Rectal smooth muscle tissue (tissue), 1 donor: ENCODE results near the gene EEF2.
"Not testable (repeated sequence)": the region's sequence is repeated elsewhere in the genome, so short reads cannot be mapped to it uniquely, and the experiment has no call there.

Source experiments
- H3K27ac ChIP-seq: one replicate; pipeline ENCODE4 v1.7.0; 2013; ENCODE audit warnings: low read depth, low read length, inconsistent platforms
- H3K27me3 ChIP-seq: one replicate; pipeline ENCODE4 v1.7.0; 2013; ENCODE audit warnings: low read length; ENCODE audit not compliant: control insufficient read depth, insufficient read depth
- H3K36me3 ChIP-seq: one replicate; pipeline ENCODE4 v1.7.0; 2013; ENCODE audit warnings: low read length; ENCODE audit not compliant: control insufficient read depth, insufficient read depth
- H3K4me1 ChIP-seq: one replicate; pipeline ENCODE4 v1.7.0; 2013; ENCODE audit warnings: low read length; ENCODE audit not compliant: control insufficient read depth, insufficient read depth
- H3K4me3 ChIP-seq: one replicate; pipeline ENCODE4 v1.7.0; 2013; ENCODE audit warnings: low read length
- H3K9ac ChIP-seq: one replicate; pipeline ENCODE4 v1.7.0; 2013; ENCODE audit warnings: low read length

Gene EEF2

DNA sequence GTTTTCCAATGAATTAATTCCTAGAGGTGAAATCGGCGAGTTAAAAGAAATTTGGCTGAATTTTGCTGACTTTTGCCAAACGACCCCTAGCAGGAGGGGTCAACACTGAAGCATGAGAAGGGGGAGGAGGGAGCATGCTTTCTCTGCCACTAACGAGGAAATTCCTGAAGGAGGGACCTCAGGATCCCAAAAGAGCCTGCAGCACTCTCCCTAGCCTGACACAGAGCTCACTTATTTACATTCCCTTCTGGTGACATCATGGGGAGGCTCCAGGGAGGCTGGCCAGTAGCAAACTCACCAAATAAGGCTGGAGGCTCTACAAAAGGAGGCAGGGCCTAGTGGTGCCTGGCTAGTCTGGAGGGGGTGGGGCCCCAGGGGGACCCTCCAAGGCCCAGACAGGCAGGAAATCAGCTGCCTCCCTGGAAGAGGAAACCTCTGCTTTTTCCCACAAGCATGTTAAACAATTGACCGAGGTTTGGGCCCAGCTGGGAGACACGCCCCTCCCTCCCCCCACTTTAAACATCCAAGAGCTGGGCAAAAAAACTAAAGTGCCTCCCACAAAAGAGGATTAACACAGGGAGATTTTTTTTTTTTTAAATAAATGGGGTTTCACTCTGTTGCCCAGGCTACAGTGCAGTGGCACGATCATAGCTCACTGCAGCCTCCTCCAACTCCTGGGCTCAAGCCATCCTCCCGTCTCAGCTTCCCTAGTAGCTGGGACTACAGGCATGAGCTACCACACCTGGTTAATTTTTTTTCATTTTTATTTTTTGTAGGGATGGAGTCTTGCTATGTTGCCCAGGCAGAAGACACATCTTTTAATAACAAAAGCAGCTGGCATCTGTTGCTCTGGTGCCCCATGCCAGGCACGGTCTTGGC is 16.5 kb downstream of the EEF2 start:
- peak overlapping the region; percentile 17 for H3K9ac ChIP-seq
- peak overlapping the region; percentile 99 for H3K27ac ChIP-seq
- peaks cover 36% of the 10 kb centered on the region for H3K4me1 ChIP-seq
- H3K4me3 ChIP-seq, result peak overlapping the region; percentile 94
- peaks cover 8% of the 10 kb centered on the region for H3K36me3 ChIP-seq
- H3K27me3 ChIP-seq, result no peaks in the 10 kb centered on the region

DNA sequence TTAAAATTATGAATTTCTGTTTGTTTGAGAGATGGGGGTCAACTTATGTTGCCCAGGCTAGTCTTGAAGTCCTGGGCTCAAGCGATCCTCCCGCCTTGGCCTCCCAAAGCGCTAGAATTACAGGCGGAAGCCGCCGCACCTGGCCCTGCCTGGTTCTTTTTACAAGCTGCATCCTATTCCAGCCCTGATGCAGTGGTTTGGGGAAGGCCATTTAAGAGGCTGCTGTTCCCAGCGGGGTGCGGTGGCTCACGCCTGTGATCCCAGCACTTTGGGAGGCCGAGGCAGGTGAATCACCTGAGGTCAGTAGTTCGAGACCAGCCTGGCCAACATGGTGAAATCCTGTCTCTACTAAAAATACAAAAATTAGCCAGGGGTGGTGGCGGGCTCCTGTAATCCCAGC is 17.3 kb downstream of the EEF2 start:
- not testable (repeated sequence) for H3K27me3 ChIP-seq, H3K4me3 ChIP-seq, H3K9ac ChIP-seq
- peak overlapping the region; percentile 99 for H3K27ac ChIP-seq
- peaks cover 36% of the 10 kb centered on the region for H3K4me1 ChIP-seq
- H3K36me3 ChIP-seq, result peaks cover 15% of the 10 kb centered on the region

DNA sequence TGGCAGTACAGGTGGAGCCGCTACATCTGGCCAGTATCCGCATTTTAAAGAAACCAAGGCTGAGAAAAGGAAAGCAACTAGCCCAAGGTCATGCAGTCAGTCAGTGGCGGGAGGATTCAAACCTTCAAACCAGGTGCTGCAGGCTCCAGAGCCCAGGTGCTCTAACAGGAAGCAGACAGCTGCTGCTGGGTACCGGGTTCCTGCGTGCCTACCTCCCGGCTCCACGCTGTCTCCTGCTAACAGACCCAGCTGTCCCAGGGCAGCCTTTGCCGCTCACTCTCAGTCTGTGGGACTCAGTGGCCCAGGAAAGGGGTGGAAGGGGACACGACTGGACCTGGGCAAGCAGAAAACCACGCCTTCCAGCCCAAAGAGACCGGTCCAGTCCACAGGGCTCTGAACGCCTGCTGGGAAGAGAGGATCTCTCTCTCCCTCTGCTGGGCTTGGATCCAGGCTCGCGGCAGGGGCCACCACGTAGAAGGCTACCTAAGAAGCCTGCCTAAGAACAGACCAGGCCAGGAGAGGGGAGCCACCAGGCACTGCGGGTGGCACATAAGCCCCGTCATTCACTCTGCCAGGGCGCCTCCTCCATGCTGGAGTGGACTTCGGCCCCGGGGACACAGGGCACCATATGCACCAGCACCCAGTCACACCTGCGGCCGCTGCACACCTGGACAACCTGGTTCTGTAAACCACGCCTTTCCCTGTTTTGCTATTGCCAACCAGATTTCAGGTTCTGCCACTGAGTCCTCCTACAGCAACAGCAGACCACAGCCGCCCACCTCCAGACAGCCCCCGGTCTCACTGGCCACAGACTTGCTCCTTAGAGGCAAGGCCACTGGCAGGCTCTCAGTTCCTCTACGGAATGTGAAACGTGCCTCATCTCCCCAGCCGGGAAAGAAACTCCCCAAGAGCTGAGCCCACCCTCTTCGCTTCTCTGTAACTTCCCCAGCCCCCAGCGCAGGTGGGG is 18.9 kb downstream of the EEF2 start:
- Histone ChIP-seq H3K4me3 (peak overlapping the region; percentile 40), H3K4me1 (peaks cover 36% of the 10 kb centered on the region), H3K27me3 (no peaks in the 10 kb centered on the region), H3K36me3 (peaks cover 23% of the 10 kb centered on the region), H3K27ac (peak overlapping the region; percentile 99), H3K9ac (no peak overlapping the region)

DNA sequence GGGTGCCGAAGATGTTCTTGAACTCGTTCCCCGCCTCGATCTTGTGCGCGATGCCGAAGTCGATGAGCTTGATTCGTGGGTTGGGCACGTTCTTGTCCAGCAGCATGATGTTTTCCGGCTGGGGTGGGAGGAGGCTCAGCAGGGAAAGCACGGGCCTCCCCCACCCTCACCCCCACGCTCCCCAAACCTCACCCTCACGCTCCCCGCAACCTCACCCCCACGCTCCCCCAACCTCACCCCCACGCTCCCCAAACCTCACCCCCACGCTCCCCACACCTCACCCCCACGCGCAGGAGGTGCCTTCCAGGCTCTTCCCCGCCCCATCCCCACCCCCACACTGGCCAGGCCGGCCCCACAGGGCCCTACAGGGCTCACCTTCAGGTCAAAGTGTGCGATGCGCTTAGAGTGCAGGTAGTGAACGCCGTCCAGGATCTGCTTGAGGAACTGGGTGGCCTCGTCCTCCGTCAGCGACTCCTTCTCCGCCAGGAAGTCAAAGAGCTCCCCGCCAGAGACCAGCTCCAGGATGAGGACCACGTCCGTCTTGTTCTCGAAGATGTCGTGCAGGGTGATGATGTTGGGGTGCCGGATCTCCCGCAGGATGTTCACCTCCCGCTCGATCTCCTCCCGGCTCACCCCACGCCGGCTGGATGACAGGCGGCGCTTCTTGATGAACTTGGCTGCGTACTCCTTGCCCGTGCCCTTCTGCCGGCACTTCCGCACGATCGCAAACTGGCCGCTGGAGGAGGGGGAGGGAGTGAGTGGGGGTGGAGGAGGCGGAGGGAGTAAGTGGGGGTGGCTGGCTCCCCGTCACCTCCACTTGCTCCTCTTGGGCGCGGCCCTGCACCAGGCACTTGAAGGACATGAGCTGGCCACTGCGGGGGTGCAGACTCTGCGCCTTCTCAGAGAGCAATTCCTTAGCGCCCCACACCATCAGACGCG is 20.7 kb downstream of the EEF2 start:
- Histone ChIP-seq H3K36me3 (peaks cover 33% of the 10 kb centered on the region), H3K4me1 (peaks cover 30% of the 10 kb centered on the region), H3K27me3 (no peaks in the 10 kb centered on the region), H3K4me3 (no peak overlapping the region), H3K27ac (peak overlapping the region; percentile 19), H3K9ac (no peak overlapping the region)

DNA sequence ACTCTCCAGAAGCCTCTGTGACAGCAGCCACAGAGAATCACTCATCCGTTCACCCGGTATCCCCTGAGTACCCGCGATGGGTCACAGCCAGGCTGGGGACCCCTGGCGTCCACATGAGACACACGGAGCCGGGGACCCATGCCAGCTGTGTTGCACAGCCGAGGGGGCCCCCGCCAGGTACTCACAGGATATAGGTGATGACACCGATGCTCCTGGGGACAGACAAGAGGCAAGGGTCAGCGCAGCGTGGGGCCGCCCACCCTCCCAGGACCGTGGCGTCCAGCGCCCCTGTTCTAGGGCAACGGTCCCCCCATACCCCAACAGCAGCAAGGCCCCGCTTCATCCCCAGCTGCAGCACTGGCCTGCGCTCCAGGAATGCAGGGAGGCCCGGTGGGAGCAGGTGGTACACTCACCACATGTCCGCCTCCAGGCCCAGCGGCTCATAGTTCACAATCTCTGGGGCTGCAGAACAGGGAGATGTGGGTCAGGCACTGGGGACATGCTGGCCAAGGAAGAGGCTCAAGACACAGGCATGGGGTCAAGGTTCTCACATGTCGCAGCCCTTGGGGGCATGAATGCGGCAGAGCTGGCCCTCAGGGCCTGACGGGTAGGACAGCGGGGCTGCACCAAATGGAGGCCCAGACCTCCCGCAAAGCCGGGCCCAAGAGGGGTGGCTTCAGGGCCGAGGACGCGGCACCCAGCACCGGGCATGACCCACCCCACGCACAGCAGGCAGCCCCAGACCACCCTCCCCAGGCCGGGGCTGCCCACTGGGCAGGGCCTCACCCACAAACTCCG is 21.6 kb downstream of the EEF2 start:
- H3K27me3 ChIP-seq, result no peaks in the 10 kb centered on the region
- H3K36me3 ChIP-seq, result peaks cover 40% of the 10 kb centered on the region
- H3K4me3 ChIP-seq, result no peak overlapping the region
- peaks cover 24% of the 10 kb centered on the region for H3K4me1 ChIP-seq
- no peak overlapping the region for H3K27ac ChIP-seq
- H3K9ac ChIP-seq, result no peak overlapping the region

DNA sequence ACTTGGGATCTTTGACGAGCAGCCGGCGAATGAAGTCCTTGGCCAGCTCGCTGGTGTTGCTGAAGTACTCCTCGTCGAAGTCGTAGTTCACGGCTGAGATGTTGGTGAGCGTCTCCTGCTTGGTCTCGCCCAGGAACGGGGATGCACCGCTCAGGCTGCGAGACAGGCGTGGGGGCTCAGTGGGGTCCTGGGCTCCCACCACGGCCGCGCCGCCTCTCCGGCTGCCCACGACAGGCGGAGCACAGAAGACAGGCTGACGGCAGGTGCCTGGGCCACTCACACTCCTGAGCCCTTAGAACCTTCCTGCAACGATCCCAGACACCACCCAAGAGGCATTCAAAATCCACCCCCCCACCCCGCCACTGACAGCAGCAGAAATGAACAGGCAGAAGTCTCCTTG is 24.3 kb downstream of the EEF2 start:
- Histone ChIP-seq H3K36me3 (peaks cover 47% of the 10 kb centered on the region), H3K9ac (no peak overlapping the region), H3K4me1 (peaks cover 4% of the 10 kb centered on the region), H3K27ac (no peak overlapping the region), H3K4me3 (no peak overlapping the region), H3K27me3 (no peaks in the 10 kb centered on the region)

DNA sequence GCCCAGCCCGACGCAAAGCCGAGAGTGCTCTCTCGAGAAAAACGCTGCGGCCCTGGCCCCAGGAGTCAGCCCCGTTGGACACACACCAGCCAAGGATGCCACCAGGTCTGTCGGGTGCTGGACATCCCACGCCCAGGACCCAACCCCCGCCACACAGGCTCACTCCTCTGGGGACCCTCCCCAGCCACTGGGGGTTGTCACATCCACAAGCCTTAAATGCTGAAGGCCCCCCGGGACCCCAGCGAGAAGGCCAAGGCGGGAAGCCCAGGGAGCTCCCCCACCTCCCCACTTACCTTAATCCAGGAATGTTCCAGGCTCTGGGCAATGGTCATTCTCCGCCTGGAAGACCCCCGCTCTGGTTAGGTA is 25.5 kb downstream of the EEF2 start:
- Histone ChIP-seq H3K27me3 (no peaks in the 10 kb centered on the region), H3K4me1 (no peaks in the 10 kb centered on the region), H3K4me3 (no peak overlapping the region), H3K27ac (no peak overlapping the region), H3K9ac (no peak overlapping the region), H3K36me3 (peaks cover 51% of the 10 kb centered on the region)

DNA sequence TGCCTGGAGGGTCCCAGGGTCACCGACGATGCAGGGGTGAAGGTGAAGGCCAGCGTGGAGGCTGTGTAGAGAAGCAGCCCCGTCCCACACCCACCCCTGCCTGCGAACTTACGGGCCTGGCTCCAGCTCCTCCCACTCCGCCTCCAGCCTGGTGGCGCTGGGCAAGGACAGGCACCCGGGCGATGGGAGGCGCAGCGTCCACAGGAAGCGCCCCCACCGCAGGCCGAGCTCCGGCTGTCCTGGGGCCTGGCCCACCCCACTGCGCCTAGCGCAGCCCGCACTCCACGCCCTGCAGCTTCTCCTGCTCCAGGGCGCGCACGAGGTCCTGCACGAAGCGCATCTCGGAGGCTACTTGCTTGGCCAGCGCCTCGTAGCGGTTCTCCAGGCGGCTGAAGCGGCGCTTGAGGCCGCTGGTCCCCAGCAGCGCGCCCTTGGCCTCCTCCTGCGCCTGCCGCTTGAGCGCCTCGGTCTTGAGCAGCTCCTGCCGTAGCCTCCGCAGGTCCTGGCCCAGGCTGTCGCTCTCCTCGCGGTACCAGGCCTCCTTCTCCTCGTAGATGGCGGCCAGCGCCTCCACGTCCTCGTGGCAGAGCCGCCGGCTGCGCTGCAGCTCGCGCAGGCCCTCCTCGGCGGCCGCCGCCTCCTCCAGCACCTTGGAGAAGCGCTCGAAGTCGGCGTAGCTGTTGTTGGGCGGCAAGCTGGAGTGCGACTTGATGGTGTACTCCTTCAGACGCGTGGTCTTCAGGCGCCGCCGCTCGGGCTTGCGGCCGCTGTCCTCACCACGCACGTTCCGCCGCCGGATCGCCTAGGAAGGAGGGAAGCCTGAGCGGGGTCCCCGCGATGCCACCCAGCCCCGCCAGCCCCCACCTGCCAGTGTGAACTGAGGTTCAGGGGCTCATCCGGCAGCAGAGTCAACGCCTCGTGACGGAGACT is 26.2 kb downstream of the EEF2 start:
- Histone ChIP-seq H3K9ac (no peak overlapping the region), H3K27me3 (no peaks in the 10 kb centered on the region), H3K4me3 (no peak overlapping the region), H3K36me3 (peaks cover 47% of the 10 kb centered on the region), H3K27ac (no peak overlapping the region), H3K4me1 (peaks cover 3% of the 10 kb centered on the region)

DNA sequence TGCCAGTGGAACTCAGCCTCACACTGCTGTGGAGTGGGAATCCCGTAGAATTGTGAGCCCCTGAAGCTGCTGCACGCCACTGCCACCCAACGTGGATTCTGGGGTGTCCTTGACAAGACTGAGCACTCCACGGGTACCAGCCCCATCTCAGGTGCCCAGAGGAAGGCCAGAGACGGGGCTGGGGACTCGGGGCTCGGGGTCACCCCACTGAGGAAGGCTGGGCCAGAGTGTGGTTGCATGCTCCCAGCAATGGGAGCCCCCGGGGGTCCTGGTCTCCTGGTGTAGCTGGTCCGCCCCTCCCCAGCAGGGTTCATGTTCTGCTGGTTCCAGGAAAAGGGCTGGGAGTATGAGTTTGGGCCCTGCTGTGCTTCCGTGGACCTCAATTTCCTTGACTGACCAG is 29.6 kb downstream of the EEF2 start:
- H3K36me3 ChIP-seq, result peaks cover 25% of the 10 kb centered on the region
- H3K27ac ChIP-seq, result peak overlapping the region; percentile 32
- H3K9ac ChIP-seq, result no peak overlapping the region
- H3K4me3 ChIP-seq, result no peak overlapping the region
- no peaks in the 10 kb centered on the region for H3K27me3 ChIP-seq
- H3K4me1 ChIP-seq, result peaks cover 14% of the 10 kb centered on the region

DNA sequence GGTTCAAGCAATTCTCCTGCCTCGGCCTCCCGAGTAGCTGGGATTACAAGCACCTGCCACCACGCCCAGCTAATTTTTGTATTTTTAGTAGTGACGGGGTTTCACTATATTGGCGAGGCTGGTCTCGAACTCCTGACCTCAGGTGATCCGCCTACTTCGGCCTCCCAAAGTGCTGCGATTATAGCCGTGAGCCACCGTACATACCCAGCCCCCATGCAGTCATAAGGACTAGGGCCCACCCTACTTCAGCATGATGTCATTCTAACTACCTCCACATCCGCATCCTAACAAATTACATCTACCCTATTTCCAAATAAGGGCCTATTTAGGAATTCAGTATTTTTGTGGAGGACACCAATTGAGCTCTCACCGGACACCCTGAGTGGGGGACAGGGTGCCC is 30.0 kb downstream of the EEF2 start:
- not testable (repeated sequence) for H3K9ac ChIP-seq, H3K4me3 ChIP-seq, H3K27me3 ChIP-seq
- Histone ChIP-seq H3K27ac (peak overlapping the region; percentile 32), H3K4me1 (peaks cover 14% of the 10 kb centered on the region), H3K36me3 (peaks cover 23% of the 10 kb centered on the region)
